LNCAP (cell line): ENCODE measurements around the gene C1orf122.

ENCODE experiments used
- CTCF ChIP-seq: fragments of 450-650 bp; IDR thresholded peaks from 2 replicates; pipeline ENCODE4 v1.5.1; 2017; ENCODE audit warnings: mild to moderate bottlenecking

The C1orf122 gene

GRCh38 chr1:37807555-37808368, at the start of gene C1orf122, which contains the start of gene YRDC:
Gene C1orf122, plus strand, starts transcription at chr1:37807790. Its CDS starts 615 bp downstream, at chr1:37808405.
Gene YRDC, minus strand, starts transcription at chr1:37808208. Its CDS starts 28 bp downstream, at chr1:37808180.
- TF ChIP-seq CTCF: no peak

- TF ChIP-seq CTCF: no peak
These were observed 48.1 kb upstream of the C1orf122 start for GRCh38 chr1:37759451-37759850.

- TF ChIP-seq CTCF: no peak
These were observed 46.0 kb upstream of the C1orf122 start for GRCh38 chr1:37761416-37762095.

- TF ChIP-seq CTCF: no peak
These were observed 45.1 kb upstream of the C1orf122 start for GRCh38 chr1:37762516-37762915.

- TF ChIP-seq CTCF: no peak
These were observed 43.7 kb upstream of the C1orf122 start for GRCh38 chr1:37763791-37764413.

- no peak for TF ChIP-seq CTCF
These were observed 43.2 kb upstream of the C1orf122 start for GRCh38 chr1:37764414-37764825.

- no peak for TF ChIP-seq CTCF
These were observed 42.6 kb upstream of the C1orf122 start, which contains the start of gene EPHA10 for GRCh38 chr1:37764888-37765441. Gene EPHA10, minus strand, starts transcription at chr1:37765120. Its CDS starts 54 bp downstream, at chr1:37765066.
